Measurements from ENCODE around the gene ZNF621. TPM values are rescaled to one million over a fixed set of nuclear protein-coding genes. Genes with fewer than 3 reads are reported as not detected.

The ZNF621 gene
- total RNA-seq, 1 donor, result 21.4 TPM

GRCh38 chr3:40521254-40521653 lies 3.5 kb upstream of the ZNF621 start:
- TF ChIP-seq CTCF (IDR thresholded peaks at IDR 0.05; ENCODE audit: extremely low read depth, low read depth, low read length), result no peak
- no peaks in the 10 kb centered on the region for H3K9me3 ChIP-seq (ENCODE audit: low read depth, low read length)
- H3K4me2 ChIP-seq (ENCODE audit: insufficient read depth, low read length), result no peak overlapping the region
- H3K27ac ChIP-seq (ENCODE audit: low read depth, low read length), result no peak overlapping the region
- H3K4me3 ChIP-seq (ENCODE audit: insufficient read depth, low read length), result no peak overlapping the region
- no peaks in the 10 kb centered on the region for H4K20me1 ChIP-seq (ENCODE audit: insufficient read depth, low read length)
- peaks cover 13% of the 10 kb centered on the region for H3K4me1 ChIP-seq (ENCODE audit: insufficient read depth, low read length)
- peaks cover 12% of the 10 kb centered on the region for H3K79me2 ChIP-seq (ENCODE audit: insufficient read depth, low read length)
- no peak overlapping the region for H2AFZ ChIP-seq (ENCODE audit: low read length)
- H3K36me3 ChIP-seq (ENCODE audit: insufficient read depth, low read length), result no peaks in the 10 kb centered on the region
- H3K27me3 ChIP-seq (ENCODE audit: insufficient read depth, low read length), result no peaks in the 10 kb centered on the region
- no peak for DNase-seq (ENCODE audit: insufficient read length, low spot score, missing footprints)

- H4K20me1 ChIP-seq (ENCODE audit: insufficient read depth, low read length), result no peaks in the 10 kb centered on the region
- no peaks in the 10 kb centered on the region for H3K9me3 ChIP-seq (ENCODE audit: low read depth, low read length)
- TF ChIP-seq CTCF (IDR thresholded peaks at IDR 0.05; ENCODE audit: extremely low read depth, low read depth, low read length), result no peak
- H3K27me3 ChIP-seq (ENCODE audit: insufficient read depth, low read length), result no peaks in the 10 kb centered on the region
- H3K79me2 ChIP-seq (ENCODE audit: insufficient read depth, low read length), result peaks cover 25% of the 10 kb centered on the region
- peak overlapping the region; percentile 99 for H2AFZ ChIP-seq (ENCODE audit: low read length)
- H3K4me3 ChIP-seq (ENCODE audit: insufficient read depth, low read length), result no peak overlapping the region
- peak overlapping the region; percentile 100 for H3K4me2 ChIP-seq (ENCODE audit: insufficient read depth, low read length)
- H3K4me1 ChIP-seq (ENCODE audit: insufficient read depth, low read length), result peaks cover 13% of the 10 kb centered on the region
- H3K27ac ChIP-seq (ENCODE audit: low read depth, low read length), result no peak overlapping the region
- DNase-seq (ENCODE audit: insufficient read length, low spot score, missing footprints), result no peak
- peaks cover 8% of the 10 kb centered on the region for H3K36me3 ChIP-seq (ENCODE audit: insufficient read depth, low read length)
Measured at GRCh38 chr3:40523781-40524180, 979 bp upstream of the ZNF621 start.

- Histone ChIP-seq H3K9me3 (ENCODE audit: low read depth, low read length) (no peaks in the 10 kb centered on the region), H4K20me1 (ENCODE audit: insufficient read depth, low read length) (no peaks in the 10 kb centered on the region), H3K4me3 (ENCODE audit: insufficient read depth, low read length) (peak overlapping the region; percentile 95), H3K4me2 (ENCODE audit: insufficient read depth, low read length) (peak overlapping the region; percentile 100), H3K79me2 (ENCODE audit: insufficient read depth, low read length) (peaks cover 25% of the 10 kb centered on the region), H3K27me3 (ENCODE audit: insufficient read depth, low read length) (no peaks in the 10 kb centered on the region), H3K27ac (ENCODE audit: low read depth, low read length) (peak overlapping the region; percentile 92), H3K36me3 (ENCODE audit: insufficient read depth, low read length) (peaks cover 11% of the 10 kb centered on the region), H2AFZ (ENCODE audit: low read length) (peak overlapping the region; percentile 99), H3K4me1 (ENCODE audit: insufficient read depth, low read length) (peaks cover 13% of the 10 kb centered on the region)
- TF ChIP-seq CTCF (IDR thresholded peaks at IDR 0.05; ENCODE audit: extremely low read depth, low read depth, low read length), result no peak
- no peak for DNase-seq (ENCODE audit: insufficient read length, low spot score, missing footprints)
Measured at GRCh38 chr3:40524222-40524567, 565 bp upstream of the ZNF621 start.

DNA sequence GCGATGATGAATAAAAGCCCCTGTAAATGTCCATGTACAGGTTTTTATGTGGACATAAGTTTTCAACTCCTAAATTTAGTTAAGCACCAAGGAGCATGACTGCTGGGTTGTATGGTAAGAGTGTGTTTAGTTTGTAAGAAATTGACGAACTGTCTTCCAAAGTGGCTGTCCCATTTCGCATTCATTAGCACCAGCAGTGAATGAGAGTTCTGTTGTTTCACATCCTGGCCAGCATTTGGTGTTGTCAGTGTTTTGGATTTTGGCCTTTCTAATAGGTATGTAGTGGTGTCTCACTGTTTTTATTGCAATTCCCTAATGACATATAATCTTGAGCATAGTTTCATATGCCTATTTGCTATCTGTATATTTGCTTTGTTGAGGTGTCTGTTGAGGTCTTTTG lies 3.7 kb downstream of the ZNF621 start:
- Histone ChIP-seq H2AFZ (ENCODE audit: low read length) (no peak overlapping the region), H3K27ac (ENCODE audit: low read depth, low read length) (no peak overlapping the region), H3K4me2 (ENCODE audit: insufficient read depth, low read length) (no peak overlapping the region), H3K27me3 (ENCODE audit: insufficient read depth, low read length) (no peaks in the 10 kb centered on the region), H3K79me2 (ENCODE audit: insufficient read depth, low read length) (peaks cover 25% of the 10 kb centered on the region), H4K20me1 (ENCODE audit: insufficient read depth, low read length) (no peaks in the 10 kb centered on the region), H3K4me1 (ENCODE audit: insufficient read depth, low read length) (peaks cover 13% of the 10 kb centered on the region), H3K9me3 (ENCODE audit: low read depth, low read length) (peaks cover 13% of the 10 kb centered on the region), H3K4me3 (ENCODE audit: insufficient read depth, low read length) (no peak overlapping the region), H3K36me3 (ENCODE audit: insufficient read depth, low read length) (peaks cover 48% of the 10 kb centered on the region)
- no peak for DNase-seq (ENCODE audit: insufficient read length, low spot score, missing footprints)
- no peak for TF ChIP-seq CTCF (IDR thresholded peaks at IDR 0.05; ENCODE audit: extremely low read depth, low read depth, low read length)
